Islet precursor cell (in vitro differentiated cells): Measurements from ENCODE around the gene SORCS2.

Experiments used
- DNase-seq: peaks from one replicate; pipeline ENCODE4 v3.0.0-alpha.2; 2018

The SORCS2 gene

DNA sequence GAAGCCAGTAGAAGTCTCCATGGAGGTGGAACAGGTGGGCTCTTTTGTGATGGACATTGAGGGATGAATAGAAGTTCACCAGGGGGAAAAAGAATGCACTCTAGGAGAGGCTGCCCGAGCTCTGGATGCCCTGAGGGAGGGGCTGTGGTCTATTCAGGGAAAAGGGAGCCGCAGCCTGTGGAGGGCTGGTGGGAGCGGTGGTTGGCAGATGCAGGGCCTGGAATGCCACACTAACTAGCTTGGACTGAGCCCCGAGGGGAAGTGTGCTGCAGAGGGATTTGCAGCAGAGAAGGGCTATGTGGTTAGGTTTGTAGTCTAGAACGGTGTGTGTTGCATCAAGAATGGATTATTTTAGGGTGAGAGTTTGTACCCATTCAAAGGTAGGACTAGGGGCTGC, 271.9 kb downstream of the SORCS2 start:
- DNase-seq: peak; percentile 84

DNA sequence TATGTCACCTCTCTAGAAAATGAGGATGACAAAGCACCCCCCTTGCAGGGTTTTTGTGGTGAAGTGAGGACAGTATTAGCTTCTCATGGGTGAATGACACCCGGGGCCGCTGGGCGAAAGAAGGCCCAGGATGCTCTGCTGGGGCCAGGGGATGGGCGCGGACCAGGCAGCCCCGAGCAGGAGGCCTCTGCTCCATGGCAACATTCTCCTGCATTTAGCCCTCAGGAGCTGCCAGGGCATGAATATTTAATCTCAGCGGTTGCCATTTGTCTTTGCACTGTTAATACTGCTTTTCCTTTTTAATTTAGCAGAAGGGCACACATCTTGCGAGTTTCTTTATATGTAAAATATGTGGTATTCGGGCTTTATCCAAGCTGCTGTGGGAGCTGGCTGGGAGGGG, 272.7 kb downstream of the SORCS2 start:
- no peak for DNase-seq

DNA sequence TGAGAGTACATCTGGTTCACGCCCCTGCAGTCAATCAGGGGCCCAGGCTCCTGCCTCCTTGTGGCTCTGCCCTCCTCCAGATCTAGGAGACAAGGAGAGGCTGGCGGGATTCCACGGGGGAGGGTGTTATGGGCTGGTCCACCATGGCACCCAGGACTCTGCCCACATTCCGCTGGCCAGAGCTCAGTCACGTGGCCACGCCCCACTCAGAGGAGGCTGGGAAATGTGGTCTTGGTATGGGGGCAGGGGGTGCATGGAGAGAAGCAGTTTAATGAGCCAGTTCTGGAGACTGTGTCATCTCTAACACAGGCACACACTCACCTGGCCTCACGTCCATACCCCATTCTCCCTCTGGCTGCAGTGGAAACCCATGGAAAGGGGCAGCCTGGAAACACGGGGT, 273.9 kb downstream of the SORCS2 start:
- DNase-seq: no peak

DNA sequence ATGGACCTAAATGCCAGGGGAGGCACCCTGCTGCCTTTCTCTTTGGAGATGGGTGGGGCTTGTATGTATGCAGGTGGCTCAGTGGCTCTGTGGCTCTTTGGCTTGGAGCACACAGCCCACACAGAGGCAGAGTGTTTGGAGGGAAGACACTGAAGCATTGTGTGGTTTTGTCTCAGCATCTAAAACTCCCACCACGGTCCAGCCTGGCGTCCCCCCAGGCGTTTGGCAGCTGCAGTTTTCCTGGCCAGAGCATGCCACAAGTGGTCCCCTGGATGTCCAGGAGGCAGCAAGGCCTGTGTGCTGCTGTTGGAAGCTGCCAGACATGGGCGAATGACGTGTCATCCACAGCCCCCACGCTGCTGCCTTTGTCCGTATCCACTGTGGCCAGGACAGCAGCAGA, 274.6 kb downstream of the SORCS2 start:
- no peak for DNase-seq

DNA sequence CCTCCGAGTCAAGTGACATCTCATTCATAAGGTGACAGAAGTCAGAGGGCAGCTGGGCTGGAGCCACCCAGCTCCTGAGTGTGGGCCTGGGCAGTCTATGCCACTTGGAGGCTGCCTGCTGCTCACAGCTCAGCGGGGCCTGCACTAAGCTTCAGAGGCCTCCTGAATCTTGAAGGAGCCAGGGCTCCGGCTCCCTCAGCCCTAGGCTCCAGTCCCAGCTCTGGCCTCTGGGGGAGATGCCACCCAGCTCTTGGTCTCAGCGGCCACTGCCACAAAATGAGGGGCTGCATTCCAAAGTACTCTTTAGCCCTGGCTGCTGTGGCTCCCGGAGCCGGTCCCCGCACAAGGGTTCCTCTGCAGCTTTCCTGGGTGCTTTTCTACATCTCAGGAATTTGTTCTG, 275.1 kb downstream of the SORCS2 start:
- no peak for DNase-seq

DNA sequence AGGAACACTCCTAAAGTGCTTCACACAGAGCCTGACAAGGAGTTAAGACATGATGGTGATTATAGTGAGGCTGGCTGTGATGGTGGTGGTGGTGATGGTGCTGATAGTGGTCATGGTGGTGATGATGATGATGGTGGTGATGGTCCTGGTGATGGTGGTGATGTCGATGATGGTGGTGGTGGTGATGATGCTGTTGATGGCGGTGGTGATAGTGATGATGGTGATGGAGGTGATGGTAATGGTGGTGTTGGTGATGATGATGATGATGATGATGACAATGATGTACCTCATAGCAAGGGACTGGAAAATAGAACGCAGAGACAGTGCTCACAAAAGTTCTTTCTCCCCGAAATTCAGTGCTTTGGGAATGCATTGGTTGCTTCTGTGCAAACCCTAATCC, 276.7 kb downstream of the SORCS2 start:
- no peak for DNase-seq

DNA sequence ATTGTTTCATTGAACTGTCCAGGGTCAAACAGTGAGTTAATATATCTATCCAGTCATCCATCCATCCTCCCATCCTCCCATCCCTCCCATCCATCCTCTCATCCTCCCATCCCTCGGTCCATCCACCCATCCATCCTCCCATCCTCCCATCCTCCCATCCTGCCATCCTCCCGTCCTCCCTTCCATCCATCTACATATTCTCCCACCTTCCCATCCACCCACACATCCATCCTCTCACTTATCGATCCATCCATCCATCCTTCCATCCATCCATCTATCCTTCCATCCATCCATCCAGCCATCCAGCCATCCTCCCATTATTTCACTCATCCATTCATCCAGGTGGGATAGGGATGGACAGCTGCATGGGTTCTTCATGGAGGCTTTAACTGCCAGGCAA, 277.8 kb downstream of the SORCS2 start:
- no peak for DNase-seq

DNA sequence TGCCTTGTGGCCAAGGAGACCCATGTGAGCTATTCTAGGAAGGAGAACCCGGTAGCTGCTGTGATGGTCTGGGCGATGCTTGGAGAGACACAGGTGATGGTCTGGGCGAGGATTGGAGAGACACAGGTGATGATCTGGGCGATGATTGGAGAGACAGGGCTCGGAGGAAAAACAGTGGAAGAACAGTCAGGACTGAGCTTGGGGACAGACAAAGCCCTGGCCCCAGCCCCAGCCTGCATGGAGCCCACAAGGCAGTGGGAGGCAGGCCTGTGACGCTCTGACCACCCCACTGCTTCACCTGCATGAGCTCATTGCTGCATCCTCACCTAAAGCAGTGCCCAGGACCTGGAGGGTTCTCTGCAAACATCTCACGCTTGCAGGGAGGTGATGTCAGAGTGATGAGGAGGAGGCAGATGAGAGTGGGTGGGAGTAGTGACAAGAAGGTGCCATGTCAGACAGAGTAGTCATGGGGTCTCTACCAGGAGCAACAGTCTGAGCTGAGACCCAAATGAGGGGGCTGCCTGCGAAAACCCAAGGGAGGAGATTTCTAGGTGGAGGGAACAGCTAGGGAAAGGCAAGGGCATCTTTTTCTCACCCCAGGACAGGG, 278.3 kb downstream of the SORCS2 start:
- DNase-seq: no peak

DNA sequence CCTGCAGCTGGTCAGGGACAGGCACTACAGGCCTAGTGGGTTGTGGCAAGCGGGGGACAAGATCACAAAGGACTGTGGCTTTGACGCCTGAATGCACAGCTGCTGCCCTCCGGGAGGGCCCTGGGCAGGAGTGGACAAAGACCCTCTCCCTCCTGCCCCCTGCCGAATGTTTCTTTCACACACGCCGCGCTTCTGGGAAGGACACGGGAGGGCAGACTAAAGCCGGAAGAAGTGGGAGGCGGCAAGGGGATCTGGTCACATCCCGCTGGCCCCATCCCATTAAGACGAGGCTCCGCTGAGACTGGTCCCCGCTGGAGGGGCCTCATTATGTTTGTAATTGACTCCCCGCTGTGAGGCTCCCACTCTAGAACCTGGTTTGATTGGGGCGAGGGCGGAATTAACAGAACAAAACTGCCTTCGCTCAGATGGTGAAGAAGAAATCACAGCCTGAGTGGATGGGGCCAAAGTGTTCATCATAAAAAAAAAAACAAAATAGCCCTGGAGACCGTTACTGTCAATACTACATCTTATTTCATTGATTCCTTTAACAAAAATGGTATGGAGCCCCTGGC, 280.2 kb downstream of the SORCS2 start:
- no peak for DNase-seq

DNA sequence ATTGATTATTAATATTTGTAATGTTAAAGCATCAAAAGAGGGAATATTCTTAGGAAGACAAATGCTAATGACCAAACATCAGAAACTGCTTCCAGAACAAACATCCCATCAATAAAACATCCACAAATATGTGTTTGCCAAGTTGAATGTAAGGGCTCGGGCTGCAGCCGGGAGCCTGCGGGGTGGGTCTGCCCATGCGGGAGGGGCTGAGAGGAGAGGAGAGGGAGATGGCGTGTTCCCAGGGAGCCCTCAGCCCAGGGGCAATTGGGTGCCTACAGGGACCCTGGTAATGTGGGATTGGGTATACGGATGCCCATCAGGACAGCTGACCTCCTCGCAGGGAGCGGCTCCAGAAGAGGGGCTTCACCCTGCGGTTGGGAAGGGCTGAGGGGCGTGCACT, 280.7 kb downstream of the SORCS2 start:
- DNase-seq: no peak

DNA sequence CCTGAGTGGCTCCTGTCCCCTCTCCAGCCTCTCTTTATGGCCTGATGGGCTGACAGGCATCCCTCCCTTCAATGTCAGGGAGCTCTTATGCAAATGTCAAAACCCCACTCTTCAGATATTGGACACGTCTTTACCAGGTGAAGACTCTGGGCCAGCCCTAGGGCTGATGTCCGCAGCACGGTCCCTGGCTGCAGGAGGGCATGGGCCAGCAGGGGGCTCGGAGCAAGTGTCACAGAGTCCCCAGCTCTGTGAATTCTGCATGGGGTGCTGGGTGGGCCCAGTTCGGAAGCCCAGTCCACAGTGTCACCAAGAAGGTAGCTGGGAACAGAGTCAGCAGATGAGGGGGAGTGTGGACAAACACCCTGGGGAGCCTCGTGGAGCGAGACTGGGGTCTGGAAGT, 282.0 kb downstream of the SORCS2 start:
- DNase-seq: no peak

DNA sequence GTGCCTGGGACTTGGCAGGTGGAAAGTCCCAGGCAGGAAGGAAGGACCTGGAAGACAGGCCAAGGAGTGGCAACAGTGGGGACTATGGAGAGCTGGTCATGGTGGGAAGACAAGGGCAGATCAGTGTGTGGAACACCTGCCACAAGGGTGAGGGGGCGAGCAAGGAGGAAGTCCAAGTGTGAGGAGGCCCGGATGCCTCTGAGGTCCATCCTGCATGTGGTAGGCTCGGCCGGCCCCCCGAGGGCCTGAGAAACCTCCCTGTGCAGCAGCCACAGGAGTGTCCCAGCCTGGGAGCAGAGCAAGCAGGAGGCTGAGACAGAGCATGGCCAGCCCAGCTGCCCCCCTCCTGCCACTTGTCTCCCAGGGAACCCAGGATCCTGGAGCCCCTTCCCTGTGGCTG, 282.9 kb downstream of the SORCS2 start:
- DNase-seq: no peak

DNA sequence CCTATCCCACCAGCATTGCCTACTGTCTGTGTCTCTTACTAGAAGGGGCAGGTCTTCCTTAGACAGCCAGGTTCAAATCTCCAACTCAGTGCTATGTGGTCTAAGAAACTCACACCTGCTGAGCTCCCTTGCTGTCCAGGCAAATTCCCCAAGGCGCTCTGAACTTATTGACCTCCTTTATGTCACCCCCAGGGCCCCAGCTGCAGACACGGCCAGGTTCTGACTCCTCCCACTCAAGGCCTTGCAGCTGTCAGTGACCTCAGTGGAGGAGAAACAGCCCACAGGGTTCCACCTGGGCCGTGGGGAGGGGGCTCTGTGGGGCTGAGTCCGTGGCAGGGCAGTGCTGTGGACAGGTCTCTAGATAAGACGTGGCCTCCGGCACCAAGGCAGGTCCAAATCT, 284.5 kb downstream of the SORCS2 start:
- no peak for DNase-seq

DNA sequence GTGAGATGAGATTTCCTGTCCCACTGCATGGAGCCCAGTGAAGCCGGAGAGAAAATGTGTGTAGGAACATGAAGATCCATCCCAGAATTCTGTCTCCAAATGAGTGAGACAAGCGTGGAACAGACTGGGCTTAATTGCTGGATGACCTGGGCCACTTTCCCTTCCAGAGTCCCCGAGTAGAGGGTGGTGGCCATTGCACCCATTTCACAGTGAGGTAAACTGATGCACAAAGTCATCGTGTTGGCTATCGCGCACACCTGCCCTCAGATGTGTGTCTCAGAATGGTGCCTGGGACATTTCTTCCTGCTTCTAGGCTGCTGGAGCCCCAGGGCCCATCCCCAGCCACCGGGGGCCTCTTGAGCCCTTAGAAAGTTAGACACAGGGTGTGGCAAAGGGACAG, 285.4 kb downstream of the SORCS2 start:
- DNase-seq: no peak

DNA sequence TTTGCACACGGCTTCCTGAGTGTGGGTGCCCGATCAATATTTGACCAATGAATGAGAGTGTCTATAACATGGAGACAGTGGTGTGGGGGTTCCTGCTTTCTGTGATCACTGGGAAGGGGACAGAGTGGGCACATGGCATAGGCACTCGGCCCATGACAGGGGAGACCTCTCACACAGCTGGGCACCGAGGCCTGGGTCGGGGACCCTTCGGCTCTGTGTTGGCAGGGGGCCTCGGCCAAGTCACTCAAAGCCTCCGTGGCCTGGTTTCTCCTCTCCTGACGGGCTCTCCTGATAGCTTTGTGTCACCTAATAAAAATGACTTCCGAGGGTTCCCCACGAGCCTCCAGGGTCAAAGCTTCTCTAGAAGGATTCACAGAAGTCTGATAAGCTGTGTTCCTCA, 286.3 kb downstream of the SORCS2 start:
- DNase-seq: no peak

DNA sequence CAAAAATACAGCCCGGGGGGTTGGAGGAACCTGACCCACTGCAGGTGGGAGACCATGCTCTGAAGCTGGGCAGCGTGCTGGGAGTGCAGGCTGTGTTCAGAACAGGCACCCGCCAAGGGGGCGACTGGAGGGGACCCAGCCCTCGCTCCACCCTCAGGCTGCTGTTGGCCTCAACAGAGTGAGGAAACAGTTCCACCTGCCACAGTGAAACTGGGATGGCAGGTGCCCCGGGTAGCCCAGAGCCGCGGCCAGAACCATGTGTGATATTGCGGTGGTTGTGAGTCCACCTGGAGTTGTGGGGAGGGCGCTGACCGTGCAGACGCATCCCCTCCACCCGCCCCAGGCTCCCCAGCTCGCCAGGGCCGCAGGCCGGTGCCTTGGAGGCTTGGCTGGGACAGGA, 288.1 kb downstream of the SORCS2 start:
- DNase-seq: no peak

DNA sequence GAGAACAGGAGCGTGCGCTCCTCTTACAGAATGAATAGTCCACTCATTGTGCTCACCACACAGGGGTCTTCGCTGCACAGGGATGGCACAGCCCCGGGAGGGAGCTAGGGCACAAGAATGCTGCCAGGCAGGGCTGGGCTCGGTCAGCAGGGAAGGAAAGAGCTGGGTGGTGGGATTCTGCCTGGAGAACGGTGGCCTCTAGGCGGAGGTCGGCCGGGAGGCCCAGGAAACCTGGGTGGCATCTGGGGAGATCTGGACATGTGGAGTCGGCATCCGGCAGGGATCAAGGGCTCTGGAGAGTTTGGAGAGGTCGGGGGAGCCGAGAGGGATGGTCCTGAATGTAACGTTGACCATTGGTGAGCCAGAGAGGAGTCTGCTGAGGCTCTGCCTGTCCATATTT, 288.9 kb downstream of the SORCS2 start:
- no peak for DNase-seq

DNA sequence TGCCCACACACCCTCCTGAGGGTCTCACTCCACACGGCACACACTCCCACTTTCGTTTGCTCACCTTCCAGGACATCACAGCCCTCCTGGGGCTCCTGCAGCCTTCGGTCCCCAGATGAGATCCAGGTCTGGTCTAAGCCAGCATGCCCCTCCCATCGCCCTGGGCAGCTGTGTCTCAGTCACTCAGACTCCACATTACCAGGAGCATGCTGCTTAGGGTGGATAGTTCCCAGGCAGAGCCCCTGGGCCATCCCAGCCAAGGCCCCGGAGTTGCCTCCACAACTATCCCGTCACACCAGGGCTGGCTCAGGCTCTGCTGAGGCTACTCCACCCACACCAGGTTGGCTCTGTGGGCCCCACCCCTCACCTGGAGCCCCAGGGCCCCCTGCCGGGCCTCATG, 292.8 kb downstream of the SORCS2 start:
- DNase-seq: peak; percentile 78

DNA sequence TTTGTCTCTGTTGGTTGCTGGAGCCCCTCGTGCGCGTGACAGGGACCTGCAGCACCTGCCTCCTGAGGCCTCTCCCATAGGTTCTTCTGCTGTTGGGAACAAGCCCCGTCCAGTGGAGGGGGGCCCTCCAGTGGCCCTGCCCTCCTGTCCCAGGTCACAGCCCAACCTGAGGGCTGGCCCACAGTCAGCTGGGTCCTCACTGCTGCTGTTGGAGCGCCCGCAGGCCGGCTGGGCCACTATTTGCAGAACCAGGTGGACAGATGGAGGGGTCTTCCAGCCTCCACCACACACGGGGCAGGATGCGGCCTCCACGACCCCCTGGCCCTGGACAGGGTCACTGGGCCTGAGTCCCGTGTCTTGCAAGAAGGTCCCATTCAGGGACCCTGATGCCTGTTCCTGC, 293.8 kb downstream of the SORCS2 start:
- no peak for DNase-seq

DNA sequence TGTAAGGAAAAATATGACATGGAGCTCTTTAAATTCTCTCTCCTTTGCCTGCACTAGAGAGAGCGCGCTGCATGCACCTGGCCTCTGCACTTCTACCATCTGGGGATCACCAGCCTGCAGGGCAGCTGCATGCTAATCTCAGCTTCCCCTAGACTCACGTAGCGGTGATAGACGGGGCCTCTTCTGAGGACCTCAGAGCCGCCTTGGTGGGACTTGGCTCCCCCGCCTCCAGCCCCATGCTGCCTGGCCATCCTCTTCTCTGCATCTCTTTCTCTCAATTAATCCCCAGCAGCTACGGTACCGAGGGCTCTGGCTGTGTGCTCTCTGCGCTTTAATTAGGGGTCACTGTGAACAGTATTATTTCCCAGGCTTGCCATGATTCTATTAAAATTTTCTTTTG, 295.2 kb downstream of the SORCS2 start:
- no peak for DNase-seq

DNA sequence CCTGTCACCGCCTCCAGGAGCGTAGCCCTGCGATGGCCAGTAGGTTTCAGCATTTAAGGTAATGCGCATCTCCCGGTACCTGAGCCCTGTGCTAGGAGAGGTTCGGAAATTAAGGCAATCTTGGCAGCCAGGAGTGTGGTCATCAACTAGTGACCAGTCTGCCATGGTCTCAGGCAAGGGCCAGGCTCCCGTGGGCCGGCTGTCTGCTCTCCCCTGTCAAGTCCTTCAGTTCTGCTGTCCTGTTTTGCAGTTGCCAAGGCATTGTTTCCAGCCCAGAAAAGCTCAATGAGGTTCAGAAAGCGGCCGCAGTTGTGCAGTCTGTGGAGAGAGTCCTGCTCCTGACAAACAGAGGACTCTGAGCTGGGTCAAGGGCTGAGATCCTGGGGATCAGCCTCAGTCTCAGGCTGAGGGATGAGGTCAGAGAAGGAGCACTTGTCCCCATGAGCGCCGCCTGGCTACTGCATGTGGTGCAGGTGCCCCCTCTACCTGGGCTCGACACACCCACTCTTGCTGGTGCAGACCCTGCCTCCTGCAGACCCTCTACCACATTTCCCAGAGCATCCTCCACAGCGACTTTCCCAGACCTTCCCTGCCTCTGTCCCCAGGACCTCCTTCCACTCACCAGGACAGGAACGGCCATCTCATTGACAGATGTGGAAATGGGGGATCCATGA, 295.8 kb downstream of the SORCS2 start:
- DNase-seq: no peak

DNA sequence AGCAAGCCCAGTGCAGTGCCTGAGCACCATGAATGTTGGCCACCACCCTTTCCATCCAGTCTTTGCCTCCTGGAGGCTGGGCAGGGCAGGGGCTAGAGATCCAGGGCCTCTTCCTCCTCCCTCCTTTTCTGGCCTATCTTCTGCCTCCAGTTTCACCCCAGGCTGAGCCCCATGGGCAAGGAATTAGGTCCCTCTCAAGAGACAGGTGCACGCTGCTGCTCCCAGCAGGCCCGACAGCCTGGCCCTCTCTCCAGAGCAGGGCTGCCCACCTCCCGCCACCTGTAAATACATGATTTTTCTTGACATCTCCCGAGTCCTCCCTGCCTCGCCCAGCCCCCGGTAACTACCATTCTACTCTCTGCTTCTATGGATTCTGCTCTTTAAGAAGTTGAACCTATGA, 299.6 kb downstream of the SORCS2 start:
- DNase-seq: no peak

DNA sequence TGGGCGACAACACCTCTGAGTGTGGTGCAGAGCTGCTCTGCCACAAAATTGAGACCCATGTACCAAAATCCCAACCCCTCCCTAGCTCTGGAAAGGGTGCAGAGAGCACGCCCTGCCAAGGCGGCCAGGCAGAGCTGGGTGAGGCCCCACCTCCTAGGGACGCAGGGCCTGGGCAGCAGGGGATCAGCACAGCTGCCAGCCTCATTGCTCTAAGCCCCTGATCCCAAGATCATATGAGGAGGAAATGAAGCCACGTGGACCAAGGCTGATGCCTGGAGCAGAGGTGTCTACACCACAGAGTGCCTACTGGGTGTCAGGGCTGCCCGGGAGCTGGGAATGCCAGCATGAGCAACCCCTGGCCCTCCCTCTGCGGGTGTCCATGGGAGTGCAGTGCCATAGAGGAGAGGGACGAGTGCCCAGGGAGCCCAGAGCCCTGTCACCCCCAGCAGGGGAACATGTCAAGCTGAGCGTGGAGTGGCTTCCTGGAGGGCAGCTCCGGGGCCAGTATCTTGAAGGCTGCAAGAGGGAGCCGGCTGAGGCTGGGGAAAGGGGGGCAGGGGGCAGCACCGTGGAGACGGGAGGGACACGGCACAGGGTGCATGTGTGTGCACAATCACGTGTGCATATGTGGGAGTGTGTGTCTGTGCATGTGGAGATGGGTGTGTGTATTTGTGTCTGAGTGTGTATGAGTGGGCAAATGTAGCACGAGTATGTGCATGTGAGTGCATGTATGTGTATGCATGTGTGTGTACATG, 306.3 kb downstream of the SORCS2 start:
- no peak for DNase-seq

DNA sequence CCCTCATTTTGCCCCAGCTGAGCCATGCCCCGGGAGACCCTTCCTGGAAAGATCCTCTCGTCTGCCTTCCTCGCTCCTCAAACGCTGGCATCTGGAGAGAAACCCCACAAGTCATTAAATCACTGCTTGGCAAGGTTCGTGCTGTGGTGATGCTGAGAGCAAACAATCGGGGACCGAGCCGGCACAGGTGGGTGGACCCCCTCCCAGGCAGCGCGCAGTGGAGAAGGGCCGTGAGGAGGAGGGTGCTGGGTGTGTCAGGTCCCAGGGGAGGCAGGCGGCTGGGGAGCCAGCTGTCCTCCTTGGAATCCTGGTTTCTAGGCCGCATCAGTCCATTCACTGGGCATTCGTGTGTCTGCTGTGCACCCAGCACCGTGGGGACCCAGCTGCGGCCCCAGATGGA, 307.3 kb downstream of the SORCS2 start:
- DNase-seq: no peak
